OCI-LY1 (cell line): ENCODE results near the gene C4orf46.

ENCODE experiments used
- H2AFZ ChIP-seq: fragments of 200-600 bp; sonication (generic), shearing (Covaris generic); 2 replicates; pipeline ENCODE4 v1.6.0; 2014; ENCODE audit warnings: antibody characterized with exemption, mild to moderate bottlenecking, low read length
- H3F3A ChIP-seq: fragments of 200-600 bp; sonication (generic), shearing (Covaris generic); 2 replicates; pipeline ENCODE4 v1.6.0; 2014; ENCODE audit warnings: mild to moderate bottlenecking, antibody characterized with exemption, low read length, moderate library complexity; ENCODE audit not compliant: insufficient read depth
- H3K27ac ChIP-seq: fragments of 200-600 bp; sonication (generic); 2 replicates; pipeline ENCODE4 v1.5.1; 2014; ENCODE audit warnings: low read length, mixed run types, mild to moderate bottlenecking, low read depth; ENCODE audit not compliant: poor library complexity, severe bottlenecking
- H3K27me3 ChIP-seq: fragments of 200-600 bp; sonication (generic); 2 replicates; pipeline ENCODE4 v1.6.0; 2014; ENCODE audit warnings: antibody characterized with exemption, mild to moderate bottlenecking, low read length, moderate library complexity; ENCODE audit not compliant: insufficient read depth
- H3K36me3 ChIP-seq: fragments of 200-600 bp; sonication (generic); 2 replicates; pipeline ENCODE4 v1.6.1; 2014; ENCODE audit warnings: mild to moderate bottlenecking, antibody characterized with exemption, low read length, moderate library complexity, mixed read lengths; ENCODE audit not compliant: insufficient read depth
- H3K4me1 ChIP-seq: fragments of 200-600 bp; sonication (generic); 2 replicates; pipeline ENCODE4 v1.5.1; 2014; ENCODE audit warnings: mild to moderate bottlenecking, low read length, moderate library complexity; ENCODE audit not compliant: insufficient read depth, severe bottlenecking
- H3K4me2 ChIP-seq: fragments of 200-600 bp; sonication (generic), shearing (Covaris generic); 2 replicates; pipeline ENCODE4 v1.6.1; 2014; ENCODE audit warnings: low read length
- H3K4me3 ChIP-seq: fragments of 200-600 bp; sonication (generic); 2 replicates; pipeline ENCODE4 v1.5.1; 2014; ENCODE audit warnings: low read length, low read depth, mild to moderate bottlenecking, mixed read lengths; ENCODE audit not compliant: poor library complexity, severe bottlenecking
- H3K79me2 ChIP-seq: fragments of 200-600 bp; shearing (Covaris generic); 2 replicates; pipeline ENCODE4 v1.6.1; 2016; ENCODE audit warnings: mixed run types, low read length, mixed read lengths; ENCODE audit not compliant: insufficient read depth
- H3K9ac ChIP-seq: fragments of 200-600 bp; sonication (generic), shearing (Covaris generic); 2 replicates; pipeline ENCODE4 v1.6.1; 2014; ENCODE audit warnings: mild to moderate bottlenecking, low read length, mixed read lengths
- H3K9me2 ChIP-seq: fragments of 200-600 bp; sonication (generic), shearing (Covaris generic); 2 replicates; pipeline ENCODE4 v1.6.1; 2014; ENCODE audit warnings: low read depth, mild to moderate bottlenecking, low read length, mixed read lengths
- H3K9me3 ChIP-seq: fragments of 200-600 bp; shearing (Covaris generic); 2 replicates; pipeline ENCODE4 v1.6.1; 2014; ENCODE audit warnings: low read length, mixed read lengths
- H4K20me1 ChIP-seq: fragments of 200-600 bp; sonication (generic), shearing (Covaris generic); 2 replicates; pipeline ENCODE4 v1.6.0; 2016; ENCODE audit warnings: mild to moderate bottlenecking, low read length; ENCODE audit not compliant: insufficient read depth
- CTCF ChIP-seq: fragments of 200-600 bp; sonication (generic), shearing (Covaris generic); IDR thresholded peaks from 2 replicates; pipeline ENCODE4 v1.5.1; 2017; ENCODE audit warnings: mild to moderate bottlenecking, antibody characterized with exemption, low read length, moderate library complexity, mixed read lengths
- EZH2 ChIP-seq: fragments of 200-600 bp; sonication (generic), shearing (Covaris generic); IDR thresholded peaks from 2 replicates; pipeline ENCODE4 v1.8.0; 2017; ENCODE audit warnings: borderline replicate concordance, mixed run types, mild to moderate bottlenecking, antibody characterized with exemption, low read length, moderate library complexity, mixed read lengths

C4orf46 gene

GRCh38 chr4:158630893-158631292 is 40.8 kb downstream of the C4orf46 start:
- TF ChIP-seq CTCF (no peak), EZH2 (no peak)
- Histone ChIP-seq H3K9me2 (no peaks in the 10 kb centered on the region), H3K27me3 (no peaks in the 10 kb centered on the region), H3K79me2 (no peaks in the 10 kb centered on the region), H3K4me3 (no peak overlapping the region), H3K27ac (no peak overlapping the region), H3K9me3 (no peaks in the 10 kb centered on the region), H4K20me1 (no peaks in the 10 kb centered on the region), H2AFZ (no peak overlapping the region), H3F3A (no peaks in the 10 kb centered on the region), H3K4me1 (no peaks in the 10 kb centered on the region), H3K36me3 (no peaks in the 10 kb centered on the region), H3K9ac (no peak overlapping the region), H3K4me2 (no peak overlapping the region)

- Histone ChIP-seq H3K9ac (no peak overlapping the region), H3K4me3 (no peak overlapping the region), H3K36me3 (no peaks in the 10 kb centered on the region), H4K20me1 (no peaks in the 10 kb centered on the region), H2AFZ (no peak overlapping the region), H3K9me2 (no peaks in the 10 kb centered on the region), H3K79me2 (no peaks in the 10 kb centered on the region), H3K9me3 (no peaks in the 10 kb centered on the region), H3K4me2 (no peak overlapping the region), H3F3A (no peaks in the 10 kb centered on the region), H3K27ac (no peak overlapping the region), H3K4me1 (no peaks in the 10 kb centered on the region), H3K27me3 (no peaks in the 10 kb centered on the region)
- no peak for TF ChIP-seq EZH2
- no peak for TF ChIP-seq CTCF
Measured at GRCh38 chr4:158625544-158625943, 46.1 kb downstream of the C4orf46 start.

DNA sequence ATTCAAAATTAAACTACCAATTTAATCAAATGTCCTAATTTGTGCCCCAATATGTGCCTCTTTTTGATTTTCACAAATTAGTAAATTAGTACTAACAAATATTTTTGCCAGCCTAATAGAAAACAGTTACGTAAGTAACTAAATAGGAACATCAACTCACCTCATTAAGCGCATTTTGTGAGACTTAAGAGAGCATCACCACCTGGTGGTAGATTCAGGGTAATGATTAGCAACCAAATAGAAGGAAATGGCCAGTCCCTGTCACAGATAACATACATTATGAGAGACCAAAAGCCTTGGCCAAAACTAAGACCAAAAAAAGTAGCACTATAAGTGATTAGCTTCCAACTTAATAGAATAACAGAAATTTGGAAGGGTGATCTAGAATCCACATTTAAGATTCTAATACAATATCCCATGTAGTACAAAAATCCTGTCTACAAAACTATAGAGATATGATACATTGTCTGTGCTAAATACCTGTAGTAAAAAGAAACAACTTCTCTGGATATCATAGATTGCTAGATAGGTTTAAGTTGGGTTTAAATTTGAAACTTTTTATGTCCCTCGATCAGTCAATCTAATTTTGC is 46.7 kb downstream of the C4orf46 start:
- no peak overlapping the region for H2AFZ ChIP-seq
- no peaks in the 10 kb centered on the region for H3K36me3 ChIP-seq
- H4K20me1 ChIP-seq, result no peaks in the 10 kb centered on the region
- no peaks in the 10 kb centered on the region for H3K9me2 ChIP-seq
- no peak overlapping the region for H3K27ac ChIP-seq
- no peaks in the 10 kb centered on the region for H3K4me1 ChIP-seq
- H3K4me2 ChIP-seq, result no peak overlapping the region
- no peak for TF ChIP-seq EZH2
- peak; percentile 69 for TF ChIP-seq CTCF
- no peaks in the 10 kb centered on the region for H3K9me3 ChIP-seq
- H3F3A ChIP-seq, result no peaks in the 10 kb centered on the region
- no peak overlapping the region for H3K4me3 ChIP-seq
- no peak overlapping the region for H3K9ac ChIP-seq
- no peaks in the 10 kb centered on the region for H3K79me2 ChIP-seq
- no peaks in the 10 kb centered on the region for H3K27me3 ChIP-seq
